ENCODE measurements around the gene TNS1.
"Not testable (repeated sequence)": the region's sequence is repeated elsewhere in the genome, so short reads cannot be mapped to it uniquely, and the experiment has no call there.

Gene TNS1

GRCh38 chr2:217791551-217791950 lies 211.2 kb downstream of the TNS1 start:
- DNase-seq: no peak

GRCh38 chr2:217790681-217791392 lies 212.0 kb downstream of the TNS1 start:
- no peak for DNase-seq

- no peak for DNase-seq
Measured at GRCh38 chr2:217790195-217790594, 212.6 kb downstream of the TNS1 start.

GRCh38 chr2:217789736-217790181 lies 213.0 kb downstream of the TNS1 start:
- no peak for DNase-seq

- DNase-seq: peak; percentile 82
Measured at GRCh38 chr2:217789003-217789735, 213.6 kb downstream of the TNS1 start.

GRCh38 chr2:217788669-217789002 lies 214.2 kb downstream of the TNS1 start:
- no peak for DNase-seq

- no peak for DNase-seq
Measured at GRCh38 chr2:217787160-217787877, 215.5 kb downstream of the TNS1 start.

- not testable (repeated sequence) for DNase-seq
Measured at GRCh38 chr2:217786560-217786959, 216.2 kb downstream of the TNS1 start.

GRCh38 chr2:217785544-217786045 lies 217.2 kb downstream of the TNS1 start:
- peak; percentile 85 for DNase-seq

- no peak for DNase-seq
Measured at GRCh38 chr2:217784996-217785543, 217.7 kb downstream of the TNS1 start.

GRCh38 chr2:217783243-217783642 lies 219.6 kb downstream of the TNS1 start:
- no peak for DNase-seq

- DNase-seq: no peak
Measured at GRCh38 chr2:217777906-217778305, 224.9 kb downstream of the TNS1 start.

GRCh38 chr2:217776631-217777030 lies 226.2 kb downstream of the TNS1 start:
- no peak for DNase-seq

- no peak for DNase-seq
Measured at GRCh38 chr2:217775920-217776503, 226.8 kb downstream of the TNS1 start.

GRCh38 chr2:217774232-217774631 lies 228.6 kb downstream of the TNS1 start:
- no peak for DNase-seq

- no peak for DNase-seq
Measured at GRCh38 chr2:217773539-217773938, 229.3 kb downstream of the TNS1 start.

- no peak for DNase-seq
Measured at GRCh38 chr2:217766356-217766755, 236.4 kb downstream of the TNS1 start.

- no peak for DNase-seq
Measured at GRCh38 chr2:217761645-217762277, 241.0 kb downstream of the TNS1 start.

GRCh38 chr2:217759991-217760390 lies 242.8 kb downstream of the TNS1 start:
- no peak for DNase-seq

GRCh38 chr2:217757108-217757463 lies 245.7 kb downstream of the TNS1 start:
- peak; percentile 22 for DNase-seq

GRCh38 chr2:217756375-217757107 lies 246.3 kb downstream of the TNS1 start:
- peak; percentile 87 for DNase-seq

Data from activated CD4-positive, alpha-beta T cell treated with anti-CD3 and anti-CD28 coated beads for 48 hours (primary cell).